Glutamatergic neuron (in vitro differentiated cells): ENCODE measurements around the gene PAMR1. TPM values are rescaled to one million over a fixed set of nuclear protein-coding genes. Genes with fewer than 3 reads are reported as not detected.

Experiments
- DNase-seq: peaks from one replicate; pipeline ENCODE4 v3.0.0; 2022
- H3K27ac Mint-ChIP-seq: one replicate; pipeline ENCODE4 v1.8.0; 2020; ENCODE audit warnings: mild to moderate bottlenecking, mixed read lengths, inconsistent platforms; ENCODE audit not compliant: unreplicated experiment
- H3K27me3 Mint-ChIP-seq: one replicate; pipeline ENCODE4 v1.8.0; 2020; ENCODE audit warnings: mild to moderate bottlenecking, moderate library complexity, mixed read lengths, inconsistent platforms; ENCODE audit not compliant: unreplicated experiment
- H3K36me3 Mint-ChIP-seq: one replicate; pipeline ENCODE4 v1.8.0; 2020; ENCODE audit warnings: mild to moderate bottlenecking, mixed read lengths, inconsistent platforms; ENCODE audit not compliant: unreplicated experiment
- H3K4me1 Mint-ChIP-seq: one replicate; pipeline ENCODE4 v1.8.0; 2020; ENCODE audit warnings: mild to moderate bottlenecking, low read depth, mixed read lengths, inconsistent platforms; ENCODE audit not compliant: unreplicated experiment
- H3K4me3 Mint-ChIP-seq: one replicate; pipeline ENCODE4 v1.8.0; 2020; ENCODE audit warnings: mild to moderate bottlenecking, mixed read lengths, inconsistent platforms; ENCODE audit not compliant: unreplicated experiment
- H3K9me3 Mint-ChIP-seq: one replicate; pipeline ENCODE4 v1.8.0; 2020; ENCODE audit warnings: mild to moderate bottlenecking, moderate library complexity, mixed read lengths, inconsistent platforms; ENCODE audit not compliant: unreplicated experiment
- total RNA-seq: library from RNA; stranded (reverse); fragmentation: NEBNext Ultra II Directional; extraction: Animal tissue kit (Norgen Biotek cat#: 25700); gene quantifications from one replicate; pipeline ENCODE4 v1.2.1, GENCODE V29; 2021; ENCODE audit not compliant: unreplicated experiment
- TF ChIP-seq, protein P1 (sequence below): fragments of 200-600 bp; sonication (generic); IDR thresholded peaks from one replicate; pipeline ENCODE4 v1.5.0; 2021; ENCODE audit not compliant: partially characterized antibody, unreplicated experiment

PAMR1 gene
- total RNA-seq, 1 donor from 2014 or later = 10.6 TPM

DNA sequence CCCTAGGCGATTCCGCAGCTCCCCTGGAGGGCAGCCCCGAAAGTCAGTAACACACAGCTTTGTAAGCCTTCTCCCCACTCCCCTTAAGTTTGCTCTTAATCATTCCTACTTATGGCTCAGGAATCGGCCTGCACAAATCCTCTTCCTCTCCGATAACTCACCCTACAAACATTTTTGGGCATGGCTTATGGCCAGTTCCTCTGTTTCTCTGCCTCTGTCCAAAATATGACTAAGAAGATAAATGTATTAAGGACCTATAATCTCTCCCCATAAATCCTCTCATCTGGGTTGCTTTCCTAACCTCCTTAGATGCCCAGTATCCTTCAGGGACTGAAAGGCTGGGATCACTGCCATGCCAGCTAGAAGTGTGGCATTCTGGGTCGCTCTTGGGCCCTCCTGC, 41.0 kb downstream of the PAMR1 start:
- peaks cover 12% of the 10 kb centered on the region for H3K36me3 Mint-ChIP-seq
- no peak for DNase-seq
- H3K27ac Mint-ChIP-seq = no peak overlapping the region
- H3K9me3 Mint-ChIP-seq = peaks cover 13% of the 10 kb centered on the region
- peaks cover 7% of the 10 kb centered on the region for H3K27me3 Mint-ChIP-seq
- peaks cover 3% of the 10 kb centered on the region for H3K4me1 Mint-ChIP-seq
- TF ChIP-seq, protein P1, sequence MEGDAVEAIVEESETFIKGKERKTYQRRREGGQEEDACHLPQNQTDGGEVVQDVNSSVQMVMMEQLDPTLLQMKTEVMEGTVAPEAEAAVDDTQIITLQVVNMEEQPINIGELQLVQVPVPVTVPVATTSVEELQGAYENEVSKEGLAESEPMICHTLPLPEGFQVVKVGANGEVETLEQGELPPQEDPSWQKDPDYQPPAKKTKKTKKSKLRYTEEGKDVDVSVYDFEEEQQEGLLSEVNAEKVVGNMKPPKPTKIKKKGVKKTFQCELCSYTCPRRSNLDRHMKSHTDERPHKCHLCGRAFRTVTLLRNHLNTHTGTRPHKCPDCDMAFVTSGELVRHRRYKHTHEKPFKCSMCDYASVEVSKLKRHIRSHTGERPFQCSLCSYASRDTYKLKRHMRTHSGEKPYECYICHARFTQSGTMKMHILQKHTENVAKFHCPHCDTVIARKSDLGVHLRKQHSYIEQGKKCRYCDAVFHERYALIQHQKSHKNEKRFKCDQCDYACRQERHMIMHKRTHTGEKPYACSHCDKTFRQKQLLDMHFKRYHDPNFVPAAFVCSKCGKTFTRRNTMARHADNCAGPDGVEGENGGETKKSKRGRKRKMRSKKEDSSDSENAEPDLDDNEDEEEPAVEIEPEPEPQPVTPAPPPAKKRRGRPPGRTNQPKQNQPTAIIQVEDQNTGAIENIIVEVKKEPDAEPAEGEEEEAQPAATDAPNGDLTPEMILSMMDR = no peak
- H3K4me3 Mint-ChIP-seq = no peak overlapping the region

DNA sequence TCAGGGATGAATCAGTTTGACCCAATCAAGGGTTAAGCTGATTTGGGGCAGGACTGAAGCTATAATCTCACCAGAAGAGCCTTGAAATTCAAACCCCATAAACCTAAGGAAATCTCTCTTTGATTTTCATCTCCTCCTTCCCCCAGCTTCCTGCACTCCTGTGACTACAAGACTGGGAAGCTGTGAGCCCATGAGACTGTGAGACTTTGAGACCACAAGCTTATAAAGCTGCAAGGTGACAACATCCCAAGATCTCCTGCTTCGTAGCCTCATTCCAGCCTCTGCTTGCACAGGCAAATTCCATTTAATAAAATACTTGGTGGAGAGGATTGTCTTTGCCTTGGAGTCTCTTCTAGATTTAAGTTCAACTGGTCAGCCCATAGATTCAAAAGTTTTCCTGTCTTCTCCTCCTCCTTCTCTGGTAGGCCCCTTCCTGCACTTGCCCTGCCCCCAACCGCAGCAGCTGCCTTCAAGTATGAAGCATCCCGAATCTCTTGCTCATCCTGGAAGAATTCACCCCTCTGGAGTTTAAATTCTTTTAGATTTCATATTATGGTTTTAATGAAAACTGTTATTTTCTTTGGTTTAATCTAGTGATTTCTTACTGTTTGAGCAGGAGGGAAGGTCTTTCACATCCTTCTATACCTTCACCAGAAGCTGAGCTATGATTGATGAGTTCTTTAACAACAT, 42.1 kb downstream of the PAMR1 start:
- H3K4me1 Mint-ChIP-seq = peaks cover 10% of the 10 kb centered on the region
- no peak overlapping the region for H3K4me3 Mint-ChIP-seq
- H3K27me3 Mint-ChIP-seq = peaks cover 11% of the 10 kb centered on the region
- no peak for DNase-seq
- peaks cover 15% of the 10 kb centered on the region for H3K9me3 Mint-ChIP-seq
- TF ChIP-seq, protein P1 = no peak
- peaks cover 12% of the 10 kb centered on the region for H3K36me3 Mint-ChIP-seq
- H3K27ac Mint-ChIP-seq = no peak overlapping the region

DNA sequence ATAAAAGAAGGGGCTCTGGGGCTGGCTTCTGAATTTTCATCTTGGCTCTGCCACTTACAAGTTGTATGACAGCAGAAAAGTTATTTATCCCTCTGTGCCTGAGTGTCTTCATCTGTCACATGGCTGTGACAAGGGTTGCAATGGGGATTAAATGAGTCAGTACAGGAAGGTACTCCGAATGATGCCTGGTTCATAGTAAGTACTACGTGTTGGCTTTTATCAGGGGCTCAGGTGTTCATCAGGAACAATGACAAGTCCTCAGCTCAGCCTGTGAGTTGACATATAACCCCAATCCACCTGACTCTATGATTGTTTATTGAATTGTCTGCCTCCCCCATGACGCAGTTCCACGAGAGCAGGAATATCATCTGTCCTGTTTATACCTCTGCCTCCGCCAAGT, 45.7 kb downstream of the PAMR1 start:
- Mint-ChIP-seq H3K27ac (no peak overlapping the region), H3K36me3 (peaks cover 12% of the 10 kb centered on the region), H3K4me3 (no peak overlapping the region), H3K27me3 (peaks cover 14% of the 10 kb centered on the region), H3K4me1 (peaks cover 22% of the 10 kb centered on the region), H3K9me3 (peaks cover 12% of the 10 kb centered on the region)
- DNase-seq = no peak
- TF ChIP-seq, protein P1 = no peak

DNA sequence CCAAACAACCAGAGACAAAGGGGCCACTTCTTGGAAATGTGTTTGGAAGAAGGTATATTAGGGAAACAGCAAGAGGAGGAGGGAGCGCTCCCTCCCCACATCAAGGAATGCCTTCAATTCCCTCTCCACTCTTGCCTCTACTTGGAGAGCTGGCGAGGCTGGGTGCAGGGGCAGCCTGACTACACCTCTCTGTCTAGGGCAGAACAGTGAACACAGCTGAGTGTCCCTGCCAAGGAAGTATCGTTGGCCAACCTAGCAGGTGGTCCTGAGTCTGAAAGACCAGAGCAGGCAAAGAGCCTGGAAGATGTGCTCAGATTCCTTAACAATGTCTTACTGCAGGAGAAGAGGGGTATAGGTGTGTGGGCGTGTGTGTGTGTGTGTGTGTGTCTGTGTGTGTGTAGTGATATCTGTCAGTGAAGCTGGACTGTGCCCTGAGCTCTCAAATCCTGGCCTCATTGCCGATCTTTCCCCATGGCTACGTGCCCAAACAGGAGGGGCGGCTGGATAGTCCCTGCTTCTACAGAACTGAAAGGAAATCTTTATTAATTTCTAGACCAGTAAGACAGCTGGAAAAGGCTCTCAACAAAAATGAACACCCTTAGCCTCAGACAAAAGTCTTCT, 46.8 kb downstream of the PAMR1 start:
- DNase-seq = no peak
- peaks cover 11% of the 10 kb centered on the region for H3K36me3 Mint-ChIP-seq
- H3K9me3 Mint-ChIP-seq = peaks cover 12% of the 10 kb centered on the region
- H3K27ac Mint-ChIP-seq = peak overlapping the region; percentile 74
- no peak overlapping the region for H3K4me3 Mint-ChIP-seq
- TF ChIP-seq, protein P1 = no peak
- peaks cover 30% of the 10 kb centered on the region for H3K4me1 Mint-ChIP-seq
- H3K27me3 Mint-ChIP-seq = peaks cover 11% of the 10 kb centered on the region

DNA sequence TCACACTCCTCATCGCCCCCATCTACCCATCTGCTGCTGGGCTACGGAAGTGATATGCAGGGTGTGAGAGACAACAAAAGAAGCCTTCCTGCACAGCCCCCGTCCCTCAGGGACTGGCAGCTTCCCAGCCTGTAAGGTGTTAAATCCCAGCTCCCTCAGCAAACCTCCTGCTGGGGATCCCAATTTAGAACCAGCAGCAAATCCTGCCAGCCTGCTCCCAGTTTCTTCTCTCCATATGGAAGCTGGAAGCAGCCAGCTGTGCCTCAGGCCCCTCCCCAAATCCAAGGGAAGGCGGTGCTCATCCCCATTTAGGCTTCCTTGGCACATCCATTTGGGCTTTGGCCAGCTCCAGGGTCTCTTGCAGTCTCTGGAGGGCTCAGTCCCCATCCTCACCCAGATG, 47.5 kb downstream of the PAMR1 start:
- Mint-ChIP-seq H3K27me3 (peaks cover 14% of the 10 kb centered on the region), H3K27ac (peak overlapping the region; percentile 74), H3K4me1 (peaks cover 37% of the 10 kb centered on the region), H3K4me3 (peak overlapping the region; percentile 32), H3K36me3 (peaks cover 4% of the 10 kb centered on the region), H3K9me3 (peaks cover 12% of the 10 kb centered on the region)
- peak; percentile 30 for DNase-seq
- TF ChIP-seq, protein P1 = no peak
